DND-41 (cell line): ENCODE measurements around the gene RNASE7.

Source experiments
- ATAC-seq: fragments of 200-7000 bp; cut with Tn5 transposase; 3 replicates; pipeline ENCODE4 v1.9.1; 2021; ENCODE audit warnings: low read depth; ENCODE audit not compliant: insufficient read depth
- DNase-seq: peaks from one replicate; pipeline ENCODE4 v3.0.0-alpha.2; 2020
- H2AFZ ChIP-seq: 2 replicates; pipeline ENCODE4 v1.6.0; 2012; ENCODE audit warnings: low read depth, low read length
- H3K27ac ChIP-seq: 2 replicates; pipeline ENCODE4 v1.5.1; 2012; ENCODE audit warnings: low read length, inconsistent platforms
- H3K27me3 ChIP-seq: fragments of 200-600 bp; sonication (generic); 2 replicates; pipeline ENCODE4 v1.6.0; 2012; ENCODE audit warnings: low read length, mild to moderate bottlenecking, inconsistent platforms; ENCODE audit not compliant: insufficient read depth, poor library complexity
- H3K36me3 ChIP-seq: 2 replicates; pipeline ENCODE4 v1.5.1; 2012; ENCODE audit warnings: low read length, inconsistent platforms; ENCODE audit not compliant: insufficient read depth
- H3K4me1 ChIP-seq: 2 replicates; pipeline ENCODE4 v1.5.1; 2012; ENCODE audit warnings: mild to moderate bottlenecking, low read length; ENCODE audit not compliant: insufficient read depth
- H3K4me2 ChIP-seq: 2 replicates; pipeline ENCODE4 v1.6.0; 2012; ENCODE audit warnings: mild to moderate bottlenecking, moderate library complexity, low read length, inconsistent platforms; ENCODE audit not compliant: insufficient read depth
- H3K4me3 ChIP-seq, 2 experiments: fragments of 200-600 bp in 1 of 2; shearing (Covaris generic) in 1 of 2; 2 replicates each; pipeline ENCODE4 v1.5.1; 2012 to 2016; ENCODE audit warnings: inconsistent platforms in 2 of 2, low read length in 2 of 2, mild to moderate bottlenecking in 2 of 2, low read depth in 1 of 2, moderate library complexity in 1 of 2
- H3K79me2 ChIP-seq: 2 replicates; pipeline ENCODE4 v1.6.0; 2012; ENCODE audit warnings: low read length, inconsistent platforms; ENCODE audit not compliant: insufficient read depth
- H3K9ac ChIP-seq: 2 replicates; pipeline ENCODE4 v1.6.0; 2012; ENCODE audit warnings: low read depth, mild to moderate bottlenecking, inconsistent platforms, low read length, moderate library complexity
- H3K9me3 ChIP-seq: 2 replicates; pipeline ENCODE4 v1.5.1; 2012; ENCODE audit warnings: low read length, moderate library complexity, mild to moderate bottlenecking, inconsistent platforms; ENCODE audit not compliant: insufficient read depth, severe bottlenecking
- H4K20me1 ChIP-seq: 2 replicates; pipeline ENCODE4 v1.6.0; 2012; ENCODE audit warnings: low read length; ENCODE audit not compliant: insufficient read depth
- CTCF ChIP-seq: IDR thresholded peaks from 2 replicates; pipeline ENCODE4 v1.5.1; 2012; ENCODE audit warnings: borderline replicate concordance, low read length, moderate library complexity, mild to moderate bottlenecking; ENCODE audit not compliant: poor library complexity, severe bottlenecking; ENCODE audit errors: extremely low read depth
- EZH2 ChIP-seq: IDR thresholded peaks from 3 replicates; pipeline ENCODE4 v1.6.1; 2012; ENCODE audit warnings: borderline replicate concordance, low read depth, mild to moderate bottlenecking, moderate library complexity, low read length, inconsistent platforms; ENCODE audit not compliant: severe bottlenecking

The RNASE7 gene

DNA sequence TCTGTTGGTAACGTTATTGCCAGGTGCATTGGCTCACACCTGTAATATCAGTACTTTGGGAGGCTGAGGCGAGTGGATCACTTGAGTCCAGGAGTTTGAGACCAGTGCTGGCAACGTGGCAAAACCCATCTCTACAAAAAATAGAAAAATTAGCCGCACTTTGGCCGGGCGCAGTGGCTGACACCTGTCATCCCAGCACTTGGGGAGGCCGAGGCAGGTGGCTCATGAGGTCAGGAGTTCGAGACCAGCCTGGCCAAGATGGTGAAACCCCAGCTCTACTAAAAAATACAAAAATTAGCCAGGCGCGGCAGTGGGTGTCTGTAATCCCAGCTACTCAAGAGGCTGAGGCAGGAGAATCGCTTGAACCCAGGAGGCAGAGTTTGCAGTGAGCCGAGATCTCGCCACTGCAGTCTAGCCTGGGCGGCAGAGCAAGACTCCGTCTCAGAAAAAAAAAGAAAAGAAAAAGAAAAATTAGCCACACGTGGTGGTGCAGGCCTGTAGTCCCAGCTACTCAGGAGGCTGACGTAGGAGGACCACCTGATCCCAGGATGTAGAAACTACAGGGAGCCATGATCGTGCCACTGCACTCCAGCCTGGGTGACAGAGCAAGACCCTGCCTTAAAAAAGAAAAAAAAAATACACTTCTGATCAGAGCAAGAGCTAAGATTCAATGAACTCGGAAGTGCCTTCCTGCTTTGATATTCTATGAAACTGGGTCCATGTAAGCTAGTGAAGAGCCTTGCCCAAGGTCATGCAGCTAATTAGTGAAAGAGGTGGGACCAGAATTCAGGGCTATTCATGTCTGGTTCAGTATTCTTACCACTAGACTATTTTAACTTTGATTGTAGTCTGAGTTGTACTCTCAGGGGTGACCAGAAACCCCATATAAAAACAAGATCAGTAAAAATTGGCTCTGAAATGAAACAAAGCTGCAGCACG lies 11.3 kb downstream of the RNASE7 start:
- Histone ChIP-seq H3K36me3 (no peaks in the 10 kb centered on the region), H3K4me3 (no peak overlapping the region), H2AFZ (no peak overlapping the region), H3K27me3 (peaks cover 28% of the 10 kb centered on the region), H3K4me2 (no peak overlapping the region), H3K9ac (no peak overlapping the region), H3K79me2 (no peaks in the 10 kb centered on the region), H3K4me1 (no peaks in the 10 kb centered on the region), H3K9me3 (no peaks in the 10 kb centered on the region), H3K27ac (no peak overlapping the region), H4K20me1 (no peaks in the 10 kb centered on the region)
- no peak for DNase-seq
- ATAC-seq, result no peak
- TF ChIP-seq CTCF (no peak), EZH2 (no peak)

DNA sequence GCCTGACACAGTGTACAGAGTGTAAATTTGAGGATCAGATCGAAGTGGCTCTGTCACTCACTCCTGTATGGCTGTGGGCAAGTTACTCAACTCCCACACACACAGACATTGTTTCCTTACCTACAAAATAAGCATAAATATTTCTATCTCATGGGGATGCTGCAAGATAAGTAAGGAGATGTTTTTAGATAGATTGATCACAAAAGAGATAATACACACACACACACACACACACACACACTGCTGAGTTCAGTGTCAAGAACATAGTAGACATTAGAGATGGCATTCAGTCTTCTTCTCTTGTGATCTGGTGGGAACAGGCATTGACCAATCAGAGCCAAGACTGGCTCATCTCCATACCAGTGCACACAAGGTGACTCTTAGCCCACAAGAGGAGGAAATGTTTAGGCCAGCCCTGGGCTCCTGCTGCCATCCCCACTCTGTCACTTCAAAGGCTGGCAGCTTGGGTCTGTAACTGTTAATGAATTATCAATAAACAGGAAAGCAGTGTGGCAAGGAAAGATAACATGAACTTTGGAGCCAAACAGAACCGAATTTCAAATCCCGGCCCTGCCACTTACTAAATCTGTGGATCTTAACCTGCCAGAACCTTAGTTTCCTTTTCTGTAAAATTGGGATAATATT lies 12.1 kb downstream of the RNASE7 start:
- TF ChIP-seq EZH2 (no peak), CTCF (no peak)
- H3K4me1 ChIP-seq, result no peaks in the 10 kb centered on the region
- H3K9me3 ChIP-seq, result no peaks in the 10 kb centered on the region
- no peaks in the 10 kb centered on the region for H3K36me3 ChIP-seq
- peaks cover 25% of the 10 kb centered on the region for H3K27me3 ChIP-seq
- H2AFZ ChIP-seq, result no peak overlapping the region
- H3K79me2 ChIP-seq, result no peaks in the 10 kb centered on the region
- no peak overlapping the region for H3K27ac ChIP-seq
- no peak overlapping the region for H3K4me2 ChIP-seq
- H3K9ac ChIP-seq, result no peak overlapping the region
- H3K4me3 ChIP-seq, result no peak overlapping the region
- DNase-seq (no peak), ATAC-seq (no peak)
- H4K20me1 ChIP-seq, result no peaks in the 10 kb centered on the region

DNA sequence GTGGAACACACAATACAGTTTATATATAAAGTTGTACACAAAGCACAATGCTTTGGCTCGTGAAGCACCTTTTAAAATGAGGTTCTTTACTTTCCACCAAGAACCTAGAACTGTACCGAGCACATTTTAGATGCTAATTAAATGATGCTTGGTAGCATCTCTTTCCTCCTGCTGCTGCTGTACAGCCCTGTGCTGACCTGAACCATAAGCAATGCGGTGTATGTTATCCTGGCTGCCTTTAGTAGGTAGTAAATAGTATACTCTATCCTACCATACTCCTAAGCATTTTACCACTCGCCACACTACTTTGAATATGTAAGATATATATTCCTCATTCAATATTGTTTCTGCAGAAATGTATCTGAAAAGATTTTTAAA lies 12.6 kb downstream of the RNASE7 start:
- no peak overlapping the region for H3K27ac ChIP-seq
- no peak overlapping the region for H3K4me3 ChIP-seq
- H3K9me3 ChIP-seq, result no peaks in the 10 kb centered on the region
- no peaks in the 10 kb centered on the region for H3K4me1 ChIP-seq
- H2AFZ ChIP-seq, result no peak overlapping the region
- H4K20me1 ChIP-seq, result no peaks in the 10 kb centered on the region
- no peaks in the 10 kb centered on the region for H3K79me2 ChIP-seq
- H3K9ac ChIP-seq, result no peak overlapping the region
- TF ChIP-seq CTCF (no peak), EZH2 (no peak)
- ATAC-seq (no peak), DNase-seq (no peak)
- peaks cover 21% of the 10 kb centered on the region for H3K27me3 ChIP-seq
- H3K4me2 ChIP-seq, result no peak overlapping the region
- no peaks in the 10 kb centered on the region for H3K36me3 ChIP-seq
